Measurements from ENCODE around the gene PCDH7. TPM values are rescaled to one million over a fixed set of nuclear protein-coding genes. Genes with fewer than 3 reads are reported as not detected.

PCDH7 gene
- total RNA-seq, 1 donor = 172 TPM

- peak overlapping the region; percentile 88 for H3K4me3 ChIP-seq (ENCODE audit: low read depth, low read length)
- peak; percentile 43 for DNase-seq (ENCODE audit: low read depth)
- TF ChIP-seq CTCF (IDR thresholded peaks at IDR 0.05; ENCODE audit: insufficient read depth, low read length) = peak; percentile 29
Measured at GRCh38 chr4:30721185-30722091, 1.3 kb downstream of the PCDH7 start.

- peak overlapping the region; percentile 88 for H3K4me3 ChIP-seq (ENCODE audit: low read depth, low read length)
- DNase-seq (ENCODE audit: low read depth) = no peak
Measured at GRCh38 chr4:30722092-30722358, 1.9 kb downstream of the PCDH7 start.

GRCh38 chr4:30722359-30723200, 2.4 kb downstream of the PCDH7 start:
- peak; percentile 10 for DNase-seq (ENCODE audit: low read depth)
- H3K4me3 ChIP-seq (ENCODE audit: low read depth, low read length) = peak overlapping the region; percentile 88
- TF ChIP-seq CTCF (IDR thresholded peaks at IDR 0.05; ENCODE audit: insufficient read depth, low read length) = no peak

More at GRCh38 chr4:30722092-30722358, 1.9 kb downstream of the PCDH7 start:
- TF ChIP-seq CTCF (IDR thresholded peaks at IDR 0.05; ENCODE audit: insufficient read depth, low read length) = no peak

GRCh38 chr4:30723201-30723955, 3.2 kb downstream of the PCDH7 start:
- peak overlapping the region; percentile 88 for H3K4me3 ChIP-seq (ENCODE audit: low read depth, low read length)
- TF ChIP-seq CTCF (IDR thresholded peaks at IDR 0.05; ENCODE audit: insufficient read depth, low read length) = no peak
- DNase-seq (ENCODE audit: low read depth) = peak; percentile 21

- TF ChIP-seq CTCF (IDR thresholded peaks at IDR 0.05; ENCODE audit: insufficient read depth, low read length) = no peak
- H3K4me3 ChIP-seq (ENCODE audit: low read depth, low read length) = peak overlapping the region; percentile 88
- peak; percentile 22 for DNase-seq (ENCODE audit: low read depth)
Measured at GRCh38 chr4:30724247-30724646, 4.1 kb downstream of the PCDH7 start.

GRCh38 chr4:30725562-30725961, 5.4 kb downstream of the PCDH7 start:
- DNase-seq (ENCODE audit: low read depth) = peak; percentile 16
- peak overlapping the region; percentile 88 for H3K4me3 ChIP-seq (ENCODE audit: low read depth, low read length)
- no peak for TF ChIP-seq CTCF (IDR thresholded peaks at IDR 0.05; ENCODE audit: insufficient read depth, low read length)

Measured in fibroblast of the aortic adventitia (primary cell).